ENCODE measurements around the gene TMEM191C.
"Not testable (repeated sequence)": the region's sequence is repeated elsewhere in the genome, so short reads cannot be mapped to it uniquely, and the experiment has no call there.

GRCh38 chr22:21420180-21420763 is 46.9 kb upstream of the TMEM191C start:
- TF ChIP-seq, protein P1, sequence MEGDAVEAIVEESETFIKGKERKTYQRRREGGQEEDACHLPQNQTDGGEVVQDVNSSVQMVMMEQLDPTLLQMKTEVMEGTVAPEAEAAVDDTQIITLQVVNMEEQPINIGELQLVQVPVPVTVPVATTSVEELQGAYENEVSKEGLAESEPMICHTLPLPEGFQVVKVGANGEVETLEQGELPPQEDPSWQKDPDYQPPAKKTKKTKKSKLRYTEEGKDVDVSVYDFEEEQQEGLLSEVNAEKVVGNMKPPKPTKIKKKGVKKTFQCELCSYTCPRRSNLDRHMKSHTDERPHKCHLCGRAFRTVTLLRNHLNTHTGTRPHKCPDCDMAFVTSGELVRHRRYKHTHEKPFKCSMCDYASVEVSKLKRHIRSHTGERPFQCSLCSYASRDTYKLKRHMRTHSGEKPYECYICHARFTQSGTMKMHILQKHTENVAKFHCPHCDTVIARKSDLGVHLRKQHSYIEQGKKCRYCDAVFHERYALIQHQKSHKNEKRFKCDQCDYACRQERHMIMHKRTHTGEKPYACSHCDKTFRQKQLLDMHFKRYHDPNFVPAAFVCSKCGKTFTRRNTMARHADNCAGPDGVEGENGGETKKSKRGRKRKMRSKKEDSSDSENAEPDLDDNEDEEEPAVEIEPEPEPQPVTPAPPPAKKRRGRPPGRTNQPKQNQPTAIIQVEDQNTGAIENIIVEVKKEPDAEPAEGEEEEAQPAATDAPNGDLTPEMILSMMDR (IDR thresholded peaks at IDR 0.05), result not testable (repeated sequence)
- TF ChIP-seq POLR2A, EP300 (IDR thresholded peaks at IDR 0.05): not testable (repeated sequence)
